ENCODE data around the gene CDH4.

The CDH4 gene

GRCh38 chr20:61895686-61896057 lies 643.6 kb downstream of the CDH4 start:
- no peak for DNase-seq

DNA sequence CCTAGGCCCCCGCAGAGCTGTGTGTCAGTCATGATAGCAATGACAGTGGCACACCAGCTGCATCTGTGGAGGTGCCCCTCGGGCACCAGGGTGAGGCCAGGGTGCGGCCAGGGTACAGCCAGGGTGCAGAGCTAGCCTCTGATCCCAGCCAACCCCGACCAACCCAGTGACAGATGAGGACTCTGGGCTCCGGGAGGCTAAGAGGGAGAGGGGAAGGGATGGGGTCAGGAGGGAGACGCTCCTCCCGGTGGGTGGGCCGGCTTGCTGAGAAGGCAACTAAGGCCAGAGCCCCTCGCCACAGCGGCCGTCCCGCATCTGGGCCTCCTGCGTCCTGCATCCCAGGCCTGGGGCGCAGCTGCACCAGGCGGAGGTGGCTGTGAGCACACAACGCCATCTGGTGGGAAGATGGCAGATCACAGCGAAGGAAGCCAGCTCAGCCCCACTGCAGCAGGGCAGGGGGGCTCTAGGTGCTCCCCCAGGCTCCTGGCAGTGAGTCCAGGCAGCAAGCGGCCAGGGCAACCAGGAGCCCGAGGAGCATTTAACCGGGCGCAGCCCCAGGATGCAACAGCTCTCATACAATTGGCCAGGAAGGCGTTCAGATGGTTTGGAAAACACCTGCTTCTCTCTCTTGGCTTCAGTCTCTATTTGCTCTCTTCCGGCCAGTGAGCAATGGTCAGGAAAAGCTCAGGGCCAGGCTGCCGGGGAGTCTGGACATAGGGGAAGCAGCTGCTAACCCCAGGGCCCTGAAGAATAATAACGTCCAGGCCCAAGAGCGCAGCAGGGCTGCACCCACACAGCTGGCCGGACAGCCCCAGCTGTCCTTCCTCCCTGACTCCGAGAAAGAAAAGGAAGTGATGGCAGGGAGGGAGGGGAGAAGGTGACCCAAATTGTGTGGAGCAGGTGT lies 644.2 kb downstream of the CDH4 start:
- DNase-seq, result no peak

DNA sequence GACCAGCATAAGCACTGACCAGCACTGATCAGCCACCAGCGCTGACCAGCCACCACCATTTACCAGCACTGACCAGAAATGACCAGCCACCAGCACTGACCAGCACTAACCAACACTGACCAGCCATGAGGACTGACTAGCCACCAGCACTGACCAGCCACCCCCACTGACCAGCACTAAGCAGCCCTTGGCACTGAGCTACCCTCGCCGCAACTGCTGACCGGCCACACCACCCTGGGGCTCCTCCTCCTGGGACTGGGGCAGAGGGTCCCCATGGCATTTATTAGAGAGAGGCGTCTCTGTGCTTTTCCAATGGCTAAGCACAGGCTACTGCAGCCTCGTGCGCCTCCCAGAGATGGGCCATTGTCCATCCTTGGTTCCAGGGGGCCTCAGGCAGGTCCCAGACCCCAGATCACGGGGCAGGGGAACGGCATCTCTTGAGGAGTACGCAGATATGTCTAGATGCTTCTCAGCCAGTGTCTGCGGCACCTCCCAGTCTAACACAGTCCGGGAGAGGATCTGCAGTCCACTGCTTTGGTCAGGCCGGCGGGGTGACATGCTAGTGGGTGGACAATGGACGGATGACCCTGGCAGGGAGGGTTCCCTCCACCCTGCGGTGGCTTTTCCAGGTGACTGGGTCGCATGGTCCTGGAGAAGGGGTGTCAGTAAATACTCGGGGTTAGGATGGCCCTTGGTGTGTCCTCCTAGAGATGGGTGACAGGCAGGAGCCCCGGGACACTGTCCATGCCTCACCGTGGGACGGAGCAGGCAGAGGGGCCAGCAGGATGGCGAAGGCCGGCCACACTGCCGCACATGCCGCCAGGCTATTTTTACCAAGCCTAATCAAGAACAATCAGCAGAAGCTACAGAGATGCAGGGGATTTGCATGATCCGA lies 645.6 kb downstream of the CDH4 start:
- DNase-seq, result no peak

DNA sequence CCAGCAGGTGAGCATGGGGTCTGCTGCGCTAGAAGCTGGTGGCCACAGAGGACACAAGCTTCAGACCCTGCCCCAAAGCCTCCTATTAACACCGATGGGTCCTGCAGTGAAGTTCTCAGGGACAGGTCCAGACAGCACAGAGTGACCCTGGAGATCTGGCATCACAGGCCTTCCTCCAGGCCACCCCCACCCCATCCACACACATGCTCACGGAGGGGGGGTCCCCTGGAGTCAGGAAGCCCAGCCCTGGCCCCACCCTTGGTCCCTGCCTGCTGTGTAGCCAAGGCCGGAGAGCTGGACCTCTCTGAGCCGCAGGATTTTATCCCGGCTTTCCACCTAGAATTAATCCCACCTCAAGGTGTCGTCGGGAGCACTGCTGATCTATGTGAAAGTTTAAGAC lies 646.3 kb downstream of the CDH4 start:
- DNase-seq, result no peak

DNA sequence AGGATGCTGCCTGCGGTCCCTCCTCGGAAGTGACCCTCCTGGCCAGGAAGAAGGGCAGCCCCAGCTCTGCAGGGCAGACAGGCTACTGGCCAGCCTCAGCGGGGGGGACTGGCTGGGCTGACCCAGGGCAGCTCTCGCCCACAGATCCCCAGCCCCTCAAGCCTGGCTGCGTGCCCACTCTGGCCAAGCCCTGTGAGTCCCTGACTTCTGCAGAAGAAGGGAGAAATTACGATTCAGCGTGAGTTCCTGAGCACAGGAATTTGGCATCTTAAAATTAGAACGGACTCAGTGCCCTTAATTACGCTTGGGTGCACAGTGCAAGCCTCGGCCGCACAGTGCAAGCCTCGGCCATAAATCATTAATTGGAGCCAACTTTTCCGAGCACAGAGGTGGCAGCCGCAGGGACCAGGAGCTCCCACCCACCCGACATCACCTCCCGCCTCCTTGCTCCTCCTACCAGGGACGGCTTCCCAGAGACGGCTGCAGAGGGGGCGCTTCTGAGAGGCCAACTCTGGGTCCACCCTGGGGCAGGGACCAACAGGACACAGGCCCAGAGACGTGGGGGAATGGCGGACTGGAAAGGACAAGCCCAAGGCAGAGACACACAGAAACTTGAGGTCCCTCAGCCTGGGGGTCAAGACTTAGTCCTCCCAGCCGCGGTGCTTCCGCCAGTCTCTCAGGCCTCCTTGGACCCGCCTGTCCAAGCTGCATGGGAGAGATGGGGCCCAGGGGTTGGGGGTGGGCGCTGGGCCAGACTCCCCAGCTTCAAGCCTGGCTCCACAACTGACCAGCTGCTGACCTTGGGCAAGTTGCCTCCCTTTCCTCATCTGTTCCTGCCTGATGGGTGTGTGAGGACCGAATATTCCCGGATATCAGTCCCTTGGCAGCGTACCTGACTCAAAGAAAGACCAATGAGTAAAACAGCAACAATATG lies 648.2 kb downstream of the CDH4 start:
- no peak for DNase-seq

DNA sequence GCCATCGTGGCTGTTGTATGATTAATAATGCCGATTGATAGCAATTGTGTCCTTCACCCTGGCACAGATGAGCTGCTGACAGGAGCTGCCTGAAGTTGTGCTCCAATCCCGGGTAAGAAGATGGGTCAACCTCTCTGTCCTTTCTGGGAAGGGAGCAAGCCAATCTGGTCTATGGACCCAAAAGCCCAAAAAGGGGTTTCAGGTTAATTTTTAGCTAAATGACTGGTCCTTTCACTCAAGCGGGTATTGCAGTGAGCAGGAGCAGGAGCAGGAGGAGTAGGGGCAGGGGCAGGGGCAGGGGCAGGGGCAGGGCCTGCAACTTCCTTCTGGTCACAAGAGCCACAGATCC lies 648.9 kb downstream of the CDH4 start:
- no peak for DNase-seq

DNA sequence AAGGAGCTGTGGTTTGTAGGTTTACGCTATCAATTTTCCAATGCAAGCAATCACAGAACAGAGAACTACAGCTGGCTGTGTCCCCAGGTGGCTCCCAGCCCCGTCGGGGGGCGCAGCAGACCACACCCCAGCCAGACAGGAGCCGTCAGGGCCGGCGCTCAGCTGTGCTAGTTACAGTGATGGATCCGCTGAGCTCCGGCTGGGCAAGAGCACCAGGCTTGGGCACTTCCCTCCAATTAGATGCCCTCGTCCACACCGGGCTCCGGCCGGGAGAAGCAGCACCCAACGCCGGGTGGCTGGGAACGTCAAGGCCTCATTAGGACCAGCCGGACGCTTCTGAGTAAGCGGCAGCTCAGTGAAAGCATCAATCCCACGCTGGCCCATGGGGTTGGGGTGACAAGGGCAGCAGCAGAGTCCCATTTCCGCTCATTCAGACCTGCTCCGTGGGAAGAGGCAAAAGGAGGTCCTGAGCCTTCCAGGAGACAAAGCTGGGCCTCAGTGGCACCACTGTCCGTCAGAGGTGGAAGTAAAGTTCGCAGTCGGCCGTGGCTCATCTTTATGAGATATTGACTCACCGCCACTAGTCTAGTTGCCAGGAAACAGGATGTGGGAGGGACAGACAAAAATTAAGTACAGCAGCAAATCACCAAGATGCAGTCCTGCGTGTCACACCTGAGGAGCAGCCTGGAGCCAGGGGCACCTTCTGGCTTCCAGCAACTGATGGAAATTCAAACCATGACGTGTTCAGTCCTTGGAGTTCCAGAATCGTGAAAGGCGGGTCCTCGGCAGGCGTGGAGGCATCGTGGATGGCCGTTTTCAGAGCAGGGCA lies 649.5 kb downstream of the CDH4 start:
- DNase-seq, result no peak

DNA sequence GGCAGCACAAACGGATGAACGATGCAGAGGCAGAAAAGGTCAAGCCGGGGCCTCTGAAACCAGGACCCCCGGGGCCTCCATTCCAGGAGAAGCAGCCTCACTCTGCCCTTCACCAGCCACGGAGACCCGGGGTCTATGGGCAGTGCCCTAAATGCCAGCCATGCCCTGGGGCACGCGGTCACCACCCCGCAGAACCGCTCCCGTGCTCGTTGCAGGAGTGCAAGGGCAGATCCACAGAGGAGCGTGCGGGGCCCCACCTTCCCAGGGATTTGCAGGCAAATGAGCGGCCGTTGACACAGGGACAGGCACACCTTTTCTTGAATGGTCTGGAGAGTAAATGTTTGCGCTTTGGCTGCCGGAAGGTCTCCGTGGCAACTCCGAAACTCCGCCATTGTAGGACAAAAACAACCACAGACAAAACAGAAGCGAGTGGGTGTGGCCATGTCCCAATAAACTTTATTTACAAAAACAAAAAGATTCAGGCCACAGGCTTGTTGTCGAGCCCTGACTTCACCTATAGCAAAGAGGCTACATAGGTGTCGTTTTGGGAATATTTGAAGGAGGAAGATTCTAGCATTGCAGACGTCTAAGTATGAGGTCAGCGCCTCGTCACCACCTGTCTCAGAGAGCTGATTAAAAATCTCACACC lies 650.3 kb downstream of the CDH4 start:
- DNase-seq, result no peak

DNA sequence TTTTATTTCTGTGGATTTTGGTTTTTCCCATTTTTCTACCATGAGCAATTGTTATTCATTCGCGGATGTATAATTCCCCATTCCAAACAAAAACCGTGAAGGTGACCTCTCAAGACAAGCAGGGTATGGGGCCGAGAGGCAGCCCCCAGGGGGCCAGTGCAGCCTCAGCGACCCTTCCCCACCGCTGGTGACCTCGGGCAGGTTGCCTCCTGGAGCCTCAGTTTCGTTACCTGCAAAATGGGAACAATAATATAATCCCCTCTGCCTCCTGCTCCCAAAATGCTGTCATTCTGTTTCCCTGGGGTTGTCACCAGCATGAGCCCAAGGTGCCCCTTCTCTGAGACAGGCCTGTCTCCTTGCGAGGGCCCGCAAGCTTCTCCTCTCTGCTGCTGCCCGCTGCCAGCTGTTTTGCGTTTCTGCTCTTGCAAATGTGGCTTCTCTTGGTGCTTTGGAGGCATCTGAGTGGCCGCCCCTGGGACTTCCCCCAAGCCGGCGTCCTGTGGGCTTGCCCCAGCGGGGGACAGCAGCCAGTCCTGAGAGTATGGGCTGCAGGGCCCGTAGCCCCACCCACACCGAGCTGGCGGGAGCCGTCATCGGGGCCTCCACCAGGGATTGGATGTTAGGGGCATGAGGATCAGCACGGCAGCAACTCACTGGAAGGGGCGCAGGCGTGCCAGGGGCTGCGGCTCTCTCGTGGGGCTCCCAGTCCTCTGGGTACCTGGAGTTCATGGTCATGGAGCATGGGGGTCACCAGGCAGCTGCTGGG lies 651.7 kb downstream of the CDH4 start:
- no peak for DNase-seq

DNA sequence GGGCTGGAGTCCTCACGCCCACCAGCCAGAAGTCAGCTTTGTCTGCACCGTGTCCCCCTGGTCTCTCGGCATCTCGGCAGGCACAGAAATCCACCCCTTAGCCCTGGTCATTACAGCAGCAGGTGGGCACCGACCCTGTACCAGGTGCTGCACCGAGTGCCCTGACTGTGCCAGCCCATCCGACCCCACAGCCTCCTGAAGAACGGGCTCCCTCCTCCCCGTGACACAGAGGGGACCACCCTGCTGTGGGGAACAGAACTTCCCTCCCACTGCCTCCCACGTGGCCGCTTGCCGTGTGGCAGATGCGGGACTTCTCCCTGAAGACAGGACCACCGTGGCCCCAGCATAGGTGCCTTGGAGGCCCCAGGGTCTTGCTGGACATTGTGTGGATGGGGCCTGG lies 652.4 kb downstream of the CDH4 start:
- DNase-seq, result no peak

GRCh38 chr20:61905781-61906523 lies 653.9 kb downstream of the CDH4 start:
- DNase-seq, result no peak

DNA sequence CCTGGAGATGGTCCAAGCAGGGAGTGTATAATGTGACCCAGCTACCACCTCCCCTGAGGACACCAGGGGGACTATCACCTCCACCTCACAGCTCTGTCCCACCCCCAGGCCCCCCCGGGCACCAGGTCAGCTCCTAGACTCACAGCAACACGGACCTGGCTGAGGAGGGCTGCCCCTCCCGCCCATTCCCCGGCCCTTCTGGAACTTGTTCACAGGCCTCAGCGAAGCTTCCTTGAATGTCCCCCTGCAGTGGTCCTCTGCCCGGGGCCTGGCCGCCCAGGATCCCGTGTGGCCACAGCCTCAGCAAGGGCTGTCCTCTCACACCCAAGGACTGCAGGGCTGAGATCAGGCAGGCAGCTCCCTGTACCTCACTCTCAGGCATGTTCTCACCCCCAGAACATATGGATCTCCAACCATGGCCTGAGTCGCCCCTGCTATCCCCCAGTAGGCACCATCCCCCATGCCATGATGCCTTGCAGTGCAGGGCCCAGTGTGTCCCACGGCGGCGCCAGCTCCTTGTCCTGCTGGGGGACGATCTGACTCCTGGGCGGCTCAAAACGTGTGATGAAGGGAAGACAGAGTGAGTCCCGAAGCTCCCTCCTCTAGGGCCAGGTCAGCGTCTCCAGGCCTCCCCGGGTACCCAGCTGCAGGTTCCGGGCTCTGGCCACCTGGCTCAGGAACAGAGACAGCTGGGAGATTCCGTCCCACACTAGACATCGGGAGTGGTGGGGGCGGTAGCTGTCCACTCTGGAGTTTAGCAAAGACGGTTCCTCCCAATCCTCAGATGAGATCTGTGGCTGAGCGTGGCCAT lies 655.2 kb downstream of the CDH4 start:
- DNase-seq, result no peak

- DNase-seq, result no peak
Measured at GRCh38 chr20:61908057-61909026, 656.3 kb downstream of the CDH4 start.

GRCh38 chr20:61909028-61909427 lies 657.0 kb downstream of the CDH4 start:
- DNase-seq, result no peak

DNA sequence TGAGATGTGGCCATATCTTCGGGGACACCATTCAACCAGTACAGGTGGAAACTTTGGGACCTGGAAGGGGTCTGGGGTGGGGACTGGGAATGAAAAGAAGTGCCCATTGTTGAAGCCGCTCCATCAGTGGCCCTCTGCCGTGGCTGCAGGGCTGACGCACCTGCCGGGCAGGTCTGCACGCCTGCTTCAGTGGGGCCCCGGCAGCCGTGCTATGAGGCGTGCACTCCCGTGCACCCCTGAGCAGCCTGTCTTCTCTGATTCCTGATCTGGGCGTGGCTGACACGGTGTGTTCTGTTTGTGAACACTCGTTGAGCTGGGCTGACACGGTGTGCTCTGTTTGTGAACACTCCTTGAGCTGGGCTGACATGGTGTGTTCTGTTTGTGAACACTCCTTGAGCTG lies 657.8 kb downstream of the CDH4 start:
- DNase-seq, result no peak

GRCh38 chr20:61911824-61912223 lies 659.8 kb downstream of the CDH4 start:
- no peak for DNase-seq

GRCh38 chr20:61912665-61913422 lies 660.8 kb downstream of the CDH4 start:
- no peak for DNase-seq
